ENCODE data around the gene EEA1. TPM values are rescaled to one million over a fixed set of nuclear protein-coding genes. Genes with fewer than 3 reads are reported as not detected.

Gene EEA1
- total RNA-seq, 2 donors from 2014 or later, result 12.1 to 23.8 TPM

GRCh38 chr12:92899386-92900001, 29.6 kb downstream of the EEA1 start:
- Mint-ChIP-seq H3K4me3 (no peak overlapping the region), H3K9me3 (no peaks in the 10 kb centered on the region), H3K27ac (no peak overlapping the region), H3K36me3 (peaks cover 6% of the 10 kb centered on the region), H3K27me3 (no peaks in the 10 kb centered on the region), H3K4me1 (ENCODE audit: low read depth in 2 of 2) (peaks cover 17 to 25% of the 10 kb centered on the region in 2 donors)
- DNase-seq (ENCODE audit: low spot score) (no peak), ATAC-seq (no peak)

- Mint-ChIP-seq H3K9me3 (no peaks in the 10 kb centered on the region), H3K27me3 (no peaks in the 10 kb centered on the region), H3K4me1 (ENCODE audit: low read depth in 2 of 2) (peaks cover 21 to 22% of the 10 kb centered on the region in 2 donors), H3K36me3 (peaks cover 6% of the 10 kb centered on the region), H3K4me3 (no peak overlapping the region), H3K27ac (no peak overlapping the region)
- DNase-seq (ENCODE audit: low spot score) (no peak), ATAC-seq (no peak)
These were observed 30.3 kb downstream of the EEA1 start for GRCh38 chr12:92898755-92899154.

GRCh38 chr12:92897844-92898243, 31.3 kb downstream of the EEA1 start:
- ATAC-seq, result no peak
- Mint-ChIP-seq H3K27me3 (no peaks in the 10 kb centered on the region), H3K27ac (no peak overlapping the region), H3K4me1 (ENCODE audit: low read depth in 2 of 2) (peaks cover 21 to 22% of the 10 kb centered on the region in 2 donors), H3K4me3 (no peak overlapping the region), H3K36me3 (peaks cover 6% of the 10 kb centered on the region), H3K9me3 (no peaks in the 10 kb centered on the region)
- no peak for DNase-seq (ENCODE audit: low spot score)

- no peaks in the 10 kb centered on the region for H3K9me3 Mint-ChIP-seq
- H3K27ac Mint-ChIP-seq, result no peak overlapping the region
- peaks cover 12% of the 10 kb centered on the region for H3K36me3 Mint-ChIP-seq
- H3K4me3 Mint-ChIP-seq, result no peak overlapping the region
- H3K27me3 Mint-ChIP-seq, result no peaks in the 10 kb centered on the region
- DNase-seq (ENCODE audit: low spot score), result no peak
- ATAC-seq, result no peak
- H3K4me1 Mint-ChIP-seq (ENCODE audit: low read depth in 2 of 2), result peaks cover 5 to 12% of the 10 kb centered on the region in 2 donors
These were observed 38.4 kb downstream of the EEA1 start for GRCh38 chr12:92890601-92891106.

- ATAC-seq, result no peak
- Mint-ChIP-seq H3K27me3 (no peaks in the 10 kb centered on the region), H3K27ac (no peak overlapping the region), H3K36me3 (peaks cover 22% of the 10 kb centered on the region), H3K4me1 (ENCODE audit: low read depth in 2 of 2) (peaks cover 9 to 15% of the 10 kb centered on the region in 2 donors), H3K4me3 (no peak overlapping the region), H3K9me3 (no peaks in the 10 kb centered on the region)
- DNase-seq (ENCODE audit: low spot score), result no peak
These were observed 43.0 kb downstream of the EEA1 start for GRCh38 chr12:92886131-92886530.

- Mint-ChIP-seq H3K27me3 (no peaks in the 10 kb centered on the region), H3K4me3 (no peak overlapping the region), H3K27ac (no peak overlapping the region), H3K4me1 (ENCODE audit: low read depth in 2 of 2) (peaks cover 9 to 17% of the 10 kb centered on the region in 2 donors), H3K36me3 (peaks cover 10% of the 10 kb centered on the region), H3K9me3 (no peaks in the 10 kb centered on the region)
- DNase-seq (ENCODE audit: low spot score), result no peak
- ATAC-seq, result no peak
These were observed 49.3 kb downstream of the EEA1 start for GRCh38 chr12:92879698-92880322.

- Mint-ChIP-seq H3K4me3 (no peak overlapping the region), H3K27me3 (no peaks in the 10 kb centered on the region), H3K27ac (no peak overlapping the region), H3K36me3 (no peaks in the 10 kb centered on the region), H3K9me3 (no peaks in the 10 kb centered on the region), H3K4me1 (ENCODE audit: low read depth in 2 of 2) (peaks cover 5 to 14% of the 10 kb centered on the region in 2 donors)
- ATAC-seq (no peak), DNase-seq (ENCODE audit: low spot score) (no peak)
These were observed 51.2 kb downstream of the EEA1 start for GRCh38 chr12:92877904-92878303.

GRCh38 chr12:92876496-92876895, 52.6 kb downstream of the EEA1 start:
- Mint-ChIP-seq H3K27ac (no peak overlapping the region), H3K4me1 (ENCODE audit: low read depth in 2 of 2) (peaks cover 5 to 14% of the 10 kb centered on the region in 2 donors), H3K4me3 (no peak overlapping the region), H3K27me3 (no peaks in the 10 kb centered on the region), H3K9me3 (no peaks in the 10 kb centered on the region), H3K36me3 (no peaks in the 10 kb centered on the region)
- ATAC-seq (no peak), DNase-seq (ENCODE audit: low spot score) (no peak)

GRCh38 chr12:92871116-92871515, 58.0 kb downstream of the EEA1 start:
- Mint-ChIP-seq H3K36me3 (no peaks in the 10 kb centered on the region), H3K27me3 (no peaks in the 10 kb centered on the region), H3K4me3 (no peak overlapping the region), H3K9me3 (no peaks in the 10 kb centered on the region), H3K4me1 (ENCODE audit: low read depth in 2 of 2) (peaks cover 5 to 14% of the 10 kb centered on the region in 2 donors), H3K27ac (no peak overlapping the region)
- no peak for ATAC-seq
- no peak for DNase-seq (ENCODE audit: low spot score)

- Mint-ChIP-seq H3K9me3 (no peaks in the 10 kb centered on the region), H3K27ac (no peak overlapping the region), H3K27me3 (no peaks in the 10 kb centered on the region), H3K4me3 (no peak overlapping the region), H3K36me3 (peaks cover 13% of the 10 kb centered on the region), H3K4me1 (ENCODE audit: low read depth in 2 of 2) (peaks cover 4 to 8% of the 10 kb centered on the region in 2 donors)
- DNase-seq (ENCODE audit: low spot score), result no peak
- ATAC-seq, result no peak
These were observed 62.7 kb downstream of the EEA1 start for GRCh38 chr12:92866418-92866817.

- Mint-ChIP-seq H3K4me1 (ENCODE audit: low read depth in 2 of 2) (peaks cover 3 to 14% of the 10 kb centered on the region in 2 donors), H3K36me3 (peaks cover 13% of the 10 kb centered on the region), H3K27me3 (no peaks in the 10 kb centered on the region), H3K9me3 (no peaks in the 10 kb centered on the region), H3K27ac (no peak overlapping the region), H3K4me3 (no peak overlapping the region)
- DNase-seq (ENCODE audit: low spot score) (no peak), ATAC-seq (no peak)
These were observed 65.8 kb downstream of the EEA1 start for GRCh38 chr12:92863251-92863650.

- Mint-ChIP-seq H3K36me3 (peaks cover 18% of the 10 kb centered on the region), H3K4me3 (no peak overlapping the region), H3K9me3 (no peaks in the 10 kb centered on the region), H3K4me1 (ENCODE audit: low read depth in 2 of 2) (peaks cover 6 to 14% of the 10 kb centered on the region in 2 donors), H3K27ac (no peak overlapping the region), H3K27me3 (no peaks in the 10 kb centered on the region)
- DNase-seq (ENCODE audit: low spot score), result no peak
- no peak for ATAC-seq
These were observed 67.7 kb downstream of the EEA1 start for GRCh38 chr12:92861381-92861780.

GRCh38 chr12:92860521-92860920, 68.6 kb downstream of the EEA1 start:
- Mint-ChIP-seq H3K27ac (no peak overlapping the region), H3K4me3 (no peak overlapping the region), H3K9me3 (no peaks in the 10 kb centered on the region), H3K4me1 (ENCODE audit: low read depth in 2 of 2) (peaks cover 6 to 14% of the 10 kb centered on the region in 2 donors), H3K36me3 (peaks cover 18% of the 10 kb centered on the region), H3K27me3 (no peaks in the 10 kb centered on the region)
- DNase-seq (ENCODE audit: low spot score), result no peak
- no peak for ATAC-seq

GRCh38 chr12:92859650-92860386, 69.3 kb downstream of the EEA1 start:
- Mint-ChIP-seq H3K27ac (no peak overlapping the region), H3K4me3 (no peak overlapping the region), H3K27me3 (no peaks in the 10 kb centered on the region), H3K9me3 (no peaks in the 10 kb centered on the region), H3K4me1 (ENCODE audit: low read depth in 2 of 2) (peaks cover 6 to 14% of the 10 kb centered on the region in 2 donors), H3K36me3 (peaks cover 18% of the 10 kb centered on the region)
- DNase-seq (ENCODE audit: low spot score) (no peak), ATAC-seq (no peak)

All from natural killer cell treated with Interleukin-12 subunit alpha and Interleukin-12 subunit beta and Interleukin-15 and Interleukin-18, amount 100 ng/mL, for 72 hours (primary cell).